ENCODE data around the gene LEF1. TPM values are rescaled to one million over a fixed set of nuclear protein-coding genes. Genes with fewer than 3 reads are reported as not detected.

LEF1 gene
- total RNA-seq, 1 donor from 2014 or later, result 1.1 TPM

GRCh38 chr4:108140328-108140727 lies 28.4 kb downstream of the LEF1 start:
- no peak for ATAC-seq (ENCODE audit: low read depth)
- ChIA-PET CTCF (no interaction called here), POLR2A (no interaction called here)
- H3K27ac Mint-ChIP-seq, result no peak overlapping the region
- intact Hi-C loops (cut with micrococcal nuclease), result no loop called here
- H3K27me3 Mint-ChIP-seq, result peaks cover 5% of the 10 kb centered on the region
- no peak overlapping the region for H3K4me3 Mint-ChIP-seq
- DNase-seq, result no peak
- no peaks in the 10 kb centered on the region for H3K4me1 Mint-ChIP-seq
- H3K9me3 Mint-ChIP-seq, result no peaks in the 10 kb centered on the region
- H3K36me3 Mint-ChIP-seq (ENCODE audit: low read depth), result no peaks in the 10 kb centered on the region
- TF ChIP-seq, protein P1, sequence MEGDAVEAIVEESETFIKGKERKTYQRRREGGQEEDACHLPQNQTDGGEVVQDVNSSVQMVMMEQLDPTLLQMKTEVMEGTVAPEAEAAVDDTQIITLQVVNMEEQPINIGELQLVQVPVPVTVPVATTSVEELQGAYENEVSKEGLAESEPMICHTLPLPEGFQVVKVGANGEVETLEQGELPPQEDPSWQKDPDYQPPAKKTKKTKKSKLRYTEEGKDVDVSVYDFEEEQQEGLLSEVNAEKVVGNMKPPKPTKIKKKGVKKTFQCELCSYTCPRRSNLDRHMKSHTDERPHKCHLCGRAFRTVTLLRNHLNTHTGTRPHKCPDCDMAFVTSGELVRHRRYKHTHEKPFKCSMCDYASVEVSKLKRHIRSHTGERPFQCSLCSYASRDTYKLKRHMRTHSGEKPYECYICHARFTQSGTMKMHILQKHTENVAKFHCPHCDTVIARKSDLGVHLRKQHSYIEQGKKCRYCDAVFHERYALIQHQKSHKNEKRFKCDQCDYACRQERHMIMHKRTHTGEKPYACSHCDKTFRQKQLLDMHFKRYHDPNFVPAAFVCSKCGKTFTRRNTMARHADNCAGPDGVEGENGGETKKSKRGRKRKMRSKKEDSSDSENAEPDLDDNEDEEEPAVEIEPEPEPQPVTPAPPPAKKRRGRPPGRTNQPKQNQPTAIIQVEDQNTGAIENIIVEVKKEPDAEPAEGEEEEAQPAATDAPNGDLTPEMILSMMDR (IDR thresholded peaks at IDR 0.05), result no peak

DNA sequence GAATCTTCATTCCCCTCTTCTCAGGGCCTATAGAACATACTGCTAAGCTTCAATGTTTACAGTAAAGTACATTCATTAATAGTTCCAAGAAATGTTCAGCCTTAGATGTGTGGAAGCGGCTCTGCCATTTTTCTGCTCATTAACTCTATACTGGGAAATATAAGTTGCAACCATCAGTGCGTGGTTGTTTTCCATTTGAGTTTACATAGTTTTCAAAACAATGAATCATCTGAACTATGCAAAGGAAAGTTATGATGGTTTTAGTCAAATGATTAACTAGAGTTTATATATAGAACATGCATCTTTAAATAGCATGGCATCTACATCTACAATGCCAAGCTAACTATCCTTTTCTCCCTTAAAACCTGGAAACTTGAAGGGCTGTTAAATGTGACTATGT lies 29.6 kb downstream of the LEF1 start:
- intact Hi-C loops (cut with micrococcal nuclease), result no loop called here
- Mint-ChIP-seq H3K27me3 (peaks cover 7% of the 10 kb centered on the region), H3K27ac (no peak overlapping the region), H3K4me3 (no peak overlapping the region), H3K9me3 (no peaks in the 10 kb centered on the region), H3K36me3 (ENCODE audit: low read depth) (no peaks in the 10 kb centered on the region), H3K4me1 (no peaks in the 10 kb centered on the region)
- TF ChIP-seq, protein P1 (IDR thresholded peaks at IDR 0.05), result no peak
- POLR2A ChIA-PET, result no interaction called here
- ATAC-seq (ENCODE audit: low read depth) (no peak), DNase-seq (no peak)
- CTCF ChIA-PET, result no interaction called here

GRCh38 chr4:108135549-108136209 lies 33.1 kb downstream of the LEF1 start:
- Mint-ChIP-seq H3K27ac (no peak overlapping the region), H3K27me3 (peaks cover 9% of the 10 kb centered on the region), H3K36me3 (ENCODE audit: low read depth) (no peaks in the 10 kb centered on the region), H3K4me3 (no peak overlapping the region), H3K9me3 (no peaks in the 10 kb centered on the region), H3K4me1 (no peaks in the 10 kb centered on the region)
- POLR2A ChIA-PET, result no interaction called here
- TF ChIP-seq, protein P1 (IDR thresholded peaks at IDR 0.05), result no peak
- intact Hi-C loops (cut with micrococcal nuclease), result no loop called here
- CTCF ChIA-PET, result no interaction called here
- DNase-seq (no peak), ATAC-seq (ENCODE audit: low read depth) (no peak)

DNA sequence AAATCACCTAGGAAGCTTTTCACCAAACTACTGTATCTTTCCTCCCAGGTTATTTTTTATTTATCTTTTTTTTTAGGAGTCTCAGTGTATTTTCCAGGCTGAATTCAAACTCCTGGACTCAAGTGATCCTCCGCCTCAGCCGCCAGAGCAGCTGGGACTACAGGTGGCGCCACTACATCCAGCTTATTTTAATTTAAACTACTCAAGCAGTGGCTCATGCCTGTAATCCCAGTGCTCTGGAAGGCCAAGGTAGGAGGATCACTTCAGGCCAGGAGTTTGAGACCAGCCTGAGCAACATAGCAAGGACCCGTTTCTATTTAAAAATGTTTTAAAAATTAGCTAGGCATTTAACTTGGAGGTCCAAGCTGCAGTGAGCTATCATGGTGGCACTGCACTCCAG lies 37.8 kb downstream of the LEF1 start:
- H3K4me3 Mint-ChIP-seq, result no peak overlapping the region
- no peaks in the 10 kb centered on the region for H3K9me3 Mint-ChIP-seq
- ATAC-seq (ENCODE audit: low read depth) (no peak), DNase-seq (no peak)
- peaks cover 14% of the 10 kb centered on the region for H3K27me3 Mint-ChIP-seq
- TF ChIP-seq, protein P1 (IDR thresholded peaks at IDR 0.05), result no peak
- no peaks in the 10 kb centered on the region for H3K36me3 Mint-ChIP-seq (ENCODE audit: low read depth)
- CTCF ChIA-PET, result no interaction called here
- intact Hi-C loops (cut with micrococcal nuclease), result no loop called here
- no peaks in the 10 kb centered on the region for H3K4me1 Mint-ChIP-seq
- no peak overlapping the region for H3K27ac Mint-ChIP-seq
- POLR2A ChIA-PET, result no interaction called here

DNA sequence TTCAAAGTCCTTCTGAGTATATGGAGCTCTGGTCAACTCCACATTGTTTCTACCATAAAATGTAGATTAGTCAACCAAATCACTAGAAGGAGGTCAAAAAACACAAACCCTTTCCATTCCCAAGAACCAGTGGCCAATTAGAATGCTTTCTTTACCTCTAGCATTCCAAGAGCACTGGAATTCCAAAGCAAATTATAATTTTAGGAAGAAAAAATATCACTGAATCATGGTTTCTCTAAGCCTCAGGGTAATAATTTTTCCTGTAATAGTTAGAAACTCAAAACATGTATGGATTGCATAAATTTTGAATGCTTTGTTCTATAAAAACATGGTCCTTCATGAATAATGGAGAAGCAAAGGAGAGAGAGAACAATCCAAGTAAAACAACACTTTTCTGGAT lies 39.5 kb downstream of the LEF1 start:
- H3K4me3 Mint-ChIP-seq, result no peak overlapping the region
- peaks cover 13% of the 10 kb centered on the region for H3K27me3 Mint-ChIP-seq
- DNase-seq (no peak), ATAC-seq (ENCODE audit: low read depth) (no peak)
- no peaks in the 10 kb centered on the region for H3K9me3 Mint-ChIP-seq
- H3K4me1 Mint-ChIP-seq, result no peaks in the 10 kb centered on the region
- intact Hi-C loops (cut with micrococcal nuclease), result no loop called here
- no peak overlapping the region for H3K27ac Mint-ChIP-seq
- no peaks in the 10 kb centered on the region for H3K36me3 Mint-ChIP-seq (ENCODE audit: low read depth)
- TF ChIP-seq, protein P1 (IDR thresholded peaks at IDR 0.05), result no peak
- ChIA-PET POLR2A (no interaction called here), CTCF (no interaction called here)
